ENCODE data around the gene HMGN2.

The HMGN2 gene

DNA sequence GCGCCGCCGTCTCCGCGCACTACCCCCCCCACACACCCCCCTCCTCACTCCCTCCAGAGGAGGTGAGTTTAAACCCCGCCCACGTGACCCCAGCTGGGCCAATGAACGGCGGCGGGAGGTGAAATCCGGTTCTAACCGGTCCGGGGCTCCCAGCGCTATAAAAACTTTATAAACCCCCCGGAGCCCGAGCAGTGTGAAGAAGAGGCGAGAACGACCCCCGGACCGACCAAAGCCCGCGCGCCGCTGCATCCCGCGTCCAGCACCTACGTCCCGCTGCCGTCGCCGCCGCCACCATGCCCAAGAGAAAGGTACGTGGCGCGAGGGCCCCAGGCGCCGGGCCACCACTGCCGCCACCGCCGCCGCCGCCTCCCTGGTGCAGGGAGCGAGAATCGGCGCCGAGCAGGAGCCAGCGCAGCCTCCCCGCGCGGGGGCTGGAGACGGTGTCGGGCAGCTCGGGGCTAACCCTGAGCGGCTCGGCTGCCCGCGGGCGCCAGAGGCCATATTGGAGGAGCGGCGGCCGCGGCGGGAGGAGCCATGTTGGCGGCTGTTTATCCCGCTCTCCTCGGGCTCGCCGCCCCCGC, at the start of gene HMGN2:
Gene HMGN2 (plus strand): TSS at position 121 of the 581 bp plus-strand sequence. CDS start 173 bp downstream, at position 294.
- H3K9me3 Mint-ChIP-seq, result no peaks in the 10 kb centered on the region
- peaks cover 62% of the 10 kb centered on the region for H3K4me1 Mint-ChIP-seq
- H3K27me3 Mint-ChIP-seq (ENCODE audit: low read depth), result no peaks in the 10 kb centered on the region

DNA sequence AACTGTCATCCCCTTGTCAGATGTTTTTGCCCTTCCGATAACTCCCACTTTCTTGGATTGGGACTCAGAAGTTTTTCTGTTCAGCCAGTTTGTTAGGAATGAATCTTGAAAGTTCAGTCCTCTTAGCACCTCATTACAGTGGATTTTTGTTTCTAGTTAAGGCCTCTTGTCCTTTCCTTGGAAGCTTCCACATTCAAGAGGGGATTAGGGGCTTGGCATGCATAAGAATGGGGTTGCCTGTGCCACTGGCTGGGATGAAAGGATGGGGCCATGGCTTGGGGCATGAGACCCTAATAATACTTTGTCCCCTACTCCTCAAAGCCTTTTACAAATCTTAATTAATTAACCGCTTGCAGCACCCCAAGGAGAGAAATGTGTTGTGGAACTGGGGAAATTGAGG, 42.5 kb upstream of the HMGN2 start:
- Mint-ChIP-seq H3K27me3 (ENCODE audit: low read depth) (peaks cover 4% of the 10 kb centered on the region), H3K4me3 (peak overlapping the region in 1 of 3 experiments; percentile 57)
- TF ChIP-seq, protein P1, sequence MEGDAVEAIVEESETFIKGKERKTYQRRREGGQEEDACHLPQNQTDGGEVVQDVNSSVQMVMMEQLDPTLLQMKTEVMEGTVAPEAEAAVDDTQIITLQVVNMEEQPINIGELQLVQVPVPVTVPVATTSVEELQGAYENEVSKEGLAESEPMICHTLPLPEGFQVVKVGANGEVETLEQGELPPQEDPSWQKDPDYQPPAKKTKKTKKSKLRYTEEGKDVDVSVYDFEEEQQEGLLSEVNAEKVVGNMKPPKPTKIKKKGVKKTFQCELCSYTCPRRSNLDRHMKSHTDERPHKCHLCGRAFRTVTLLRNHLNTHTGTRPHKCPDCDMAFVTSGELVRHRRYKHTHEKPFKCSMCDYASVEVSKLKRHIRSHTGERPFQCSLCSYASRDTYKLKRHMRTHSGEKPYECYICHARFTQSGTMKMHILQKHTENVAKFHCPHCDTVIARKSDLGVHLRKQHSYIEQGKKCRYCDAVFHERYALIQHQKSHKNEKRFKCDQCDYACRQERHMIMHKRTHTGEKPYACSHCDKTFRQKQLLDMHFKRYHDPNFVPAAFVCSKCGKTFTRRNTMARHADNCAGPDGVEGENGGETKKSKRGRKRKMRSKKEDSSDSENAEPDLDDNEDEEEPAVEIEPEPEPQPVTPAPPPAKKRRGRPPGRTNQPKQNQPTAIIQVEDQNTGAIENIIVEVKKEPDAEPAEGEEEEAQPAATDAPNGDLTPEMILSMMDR (IDR thresholded peaks at IDR 0.05; ENCODE audit: unreplicated experiment in 3 of 3), result no peak

More for the DNA sequence above, at the start of gene HMGN2:
- Mint-ChIP-seq H3K36me3 (ENCODE audit: low read depth) (peaks cover 57% of the 10 kb centered on the region), H3K27ac (peak within 1 kb of the TSS; percentile 98 to 100 (median 99)), H3K4me3 (peak within 1 kb of the TSS; percentile 97 to 98 (median 97))
- TF ChIP-seq, protein P1 (IDR thresholded peaks at IDR 0.05; ENCODE audit: unreplicated experiment in 3 of 3), result no peak

DNA sequence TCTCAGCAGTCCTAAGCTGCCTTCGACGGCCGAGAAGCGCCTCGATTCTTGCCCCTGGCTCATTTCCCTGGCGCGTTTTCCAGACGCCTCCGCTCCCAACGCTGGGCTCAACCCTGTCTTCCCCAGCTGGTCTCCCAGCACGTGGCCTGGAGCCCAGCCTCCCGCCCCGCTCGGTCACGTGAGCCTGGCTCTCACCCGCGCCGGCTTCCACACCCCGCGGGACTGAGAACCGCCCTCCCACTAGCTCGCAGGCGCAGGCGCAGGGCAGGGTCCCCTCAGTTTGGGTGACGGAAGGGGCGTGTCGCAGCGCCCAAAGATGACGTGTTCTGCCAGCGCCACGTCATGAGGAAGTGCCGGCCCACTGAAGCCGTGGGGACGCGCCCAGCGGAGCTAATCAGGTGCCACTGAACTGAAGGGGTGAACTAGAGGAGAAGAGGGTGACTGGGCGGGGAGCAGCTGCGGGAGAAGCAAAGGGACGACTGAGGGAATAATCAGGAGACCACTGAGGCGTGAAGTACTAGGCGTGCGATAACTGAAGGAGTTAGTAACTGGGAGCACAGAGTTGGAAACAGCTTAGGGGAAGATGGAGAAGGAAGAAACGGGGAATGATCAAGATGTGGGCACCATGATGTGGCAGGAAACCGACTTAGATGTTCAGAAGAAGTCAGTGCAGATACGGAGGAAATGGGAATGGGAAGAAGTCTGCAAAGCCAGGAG, 40.1 kb upstream of the HMGN2 start, which contains the start of gene DHDDS:
Gene DHDDS (plus strand): TSS at position 343 of the 717 bp plus-strand sequence. CDS start 625 bp downstream, outside the sequence.
- H3K27me3 Mint-ChIP-seq (ENCODE audit: low read depth), result peaks cover 4% of the 10 kb centered on the region
- peaks cover 8% of the 10 kb centered on the region for H3K36me3 Mint-ChIP-seq (ENCODE audit: low read depth)
- TF ChIP-seq, protein P1 (IDR thresholded peaks at IDR 0.05; ENCODE audit: unreplicated experiment in 3 of 3), result no peak
- no peaks in the 10 kb centered on the region for H3K9me3 Mint-ChIP-seq
- peak within 1 kb of the TSS; percentile 59 to 95 (median 94) for H3K27ac Mint-ChIP-seq
- peaks cover 8% of the 10 kb centered on the region for H3K4me1 Mint-ChIP-seq
- peak within 1 kb of the TSS; percentile 96 to 97 (median 97) for H3K4me3 Mint-ChIP-seq

More for the DNA sequence above, 42.5 kb upstream of the HMGN2 start:
- peaks cover 16% of the 10 kb centered on the region for H3K36me3 Mint-ChIP-seq (ENCODE audit: low read depth)
- H3K27ac Mint-ChIP-seq, result no peak overlapping the region
- no peaks in the 10 kb centered on the region for H3K9me3 Mint-ChIP-seq
- H3K4me1 Mint-ChIP-seq, result peaks cover 8% of the 10 kb centered on the region

DNA sequence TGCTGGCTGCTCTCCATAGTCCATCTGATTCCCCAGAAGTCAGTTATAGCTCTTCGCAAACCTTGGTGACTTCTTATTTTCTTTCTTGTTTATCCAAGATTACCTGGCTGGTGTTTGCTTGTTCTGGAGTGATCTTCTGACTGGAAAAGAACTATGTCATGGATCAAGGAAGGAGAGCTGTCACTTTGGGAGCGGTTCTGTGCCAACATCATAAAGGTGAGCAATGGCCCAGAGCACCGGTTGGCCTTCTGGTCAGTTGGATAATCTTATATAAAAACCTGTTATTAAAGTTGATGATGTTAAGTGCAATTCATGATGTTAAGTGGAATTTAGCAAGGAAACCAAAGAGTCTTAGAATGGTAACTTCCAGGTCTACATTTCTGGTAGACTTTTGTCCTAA, 39.4 kb upstream of the HMGN2 start:
- H3K4me1 Mint-ChIP-seq, result peaks cover 8% of the 10 kb centered on the region
- TF ChIP-seq, protein P1 (IDR thresholded peaks at IDR 0.05; ENCODE audit: unreplicated experiment in 3 of 3), result no peak
- peaks cover 8% of the 10 kb centered on the region for H3K36me3 Mint-ChIP-seq (ENCODE audit: low read depth)
- H3K9me3 Mint-ChIP-seq, result no peaks in the 10 kb centered on the region
- peak overlapping the region; percentile 96 to 97 (median 97) for H3K4me3 Mint-ChIP-seq
- peak overlapping the region; percentile 59 to 95 (median 94) for H3K27ac Mint-ChIP-seq
- peaks cover 4% of the 10 kb centered on the region for H3K27me3 Mint-ChIP-seq (ENCODE audit: low read depth)

DNA sequence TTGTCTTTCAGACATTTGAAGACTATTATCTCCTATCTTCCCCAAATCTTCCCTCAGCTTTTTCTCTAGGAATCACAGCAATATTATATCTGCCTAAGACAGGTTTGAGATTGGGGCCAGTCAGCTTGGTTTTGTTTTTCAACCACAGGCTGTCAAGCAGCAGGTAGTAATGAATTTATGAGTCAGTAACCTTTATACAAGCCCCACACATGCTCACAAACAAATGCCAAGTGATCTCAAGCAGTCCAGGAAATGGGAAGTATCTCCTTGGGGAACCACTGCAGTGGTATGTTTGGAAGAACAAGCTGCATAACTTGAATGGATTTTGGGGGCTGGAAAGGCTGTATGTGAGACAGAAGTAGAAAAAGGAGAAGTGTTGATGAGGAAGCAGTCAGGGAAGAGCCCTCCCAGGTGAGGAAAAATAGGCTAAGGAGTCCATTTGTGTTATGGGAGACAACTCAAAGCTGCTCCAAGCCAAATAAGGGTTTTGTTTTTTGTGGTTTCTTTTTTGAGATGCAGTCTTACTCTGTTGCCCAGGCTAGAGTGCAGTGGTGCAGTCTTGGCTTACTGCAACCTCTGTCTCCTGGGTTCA, 38.0 kb upstream of the HMGN2 start:
- H3K36me3 Mint-ChIP-seq (ENCODE audit: low read depth), result peaks cover 17% of the 10 kb centered on the region
- TF ChIP-seq, protein P1 (IDR thresholded peaks at IDR 0.05; ENCODE audit: unreplicated experiment in 3 of 3), result no peak
- no peak overlapping the region for H3K27ac Mint-ChIP-seq
- H3K9me3 Mint-ChIP-seq, result no peaks in the 10 kb centered on the region
- peaks cover 4% of the 10 kb centered on the region for H3K27me3 Mint-ChIP-seq (ENCODE audit: low read depth)
- peaks cover 8% of the 10 kb centered on the region for H3K4me1 Mint-ChIP-seq
- H3K4me3 Mint-ChIP-seq, result peak overlapping the region in 2 of 3 experiments; percentile 0 to 39
